Sigmoid colon (tissue), 7 donors: ENCODE data around the gene FIBP. TPM values are rescaled to one million over a fixed set of nuclear protein-coding genes. Genes with fewer than 3 reads are reported as not detected.
"Not testable (repeated sequence)": the region's sequence is repeated elsewhere in the genome, so short reads cannot be mapped to it uniquely, and the experiment has no call there.

Experiments
- DNase-seq: peaks from one replicate; pipeline ENCODE4 v3.0.0-alpha.2; 2019
- H3K27ac ChIP-seq, 4 donors: fragments of 200-600 bp; sonication (generic); one replicate each; pipeline ENCODE4 v1.5.1; 2016 to 2019; ENCODE audit warnings: mild to moderate bottlenecking in 1 of 4
- H3K27me3 ChIP-seq, 3 donors: fragments of 200-600 bp; sonication (generic); one replicate each; pipeline ENCODE4 v1.5.1; 2019; ENCODE audit warnings: mild to moderate bottlenecking in 1 of 3
- H3K36me3 ChIP-seq, 4 donors: fragments of 200-600 bp; sonication (generic); one replicate each; pipeline ENCODE4 v1.5.1; 2016 to 2019
- H3K4me1 ChIP-seq, 4 donors: fragments of 200-600 bp; sonication (generic); one replicate each; pipeline ENCODE4 v1.5.1; 2017 to 2019
- H3K4me3 ChIP-seq, 4 donors: fragments of 200-600 bp; sonication (generic); one replicate each; pipeline ENCODE4 v1.5.1; 2017 to 2019; ENCODE audit warnings: mild to moderate bottlenecking in 2 of 4, moderate library complexity in 1 of 4
- H3K9me3 ChIP-seq, 4 donors: fragments of 200-600 bp in 3 of 4; sonication (generic) in 3 of 4; one replicate each; pipeline versions ENCODE4 v1.5.1 to v1.6.1; 2013 to 2019
- CTCF ChIP-seq, 4 experiments: fragments of 450-650 bp in 3 of 4; fragments of 200-600 bp in 1 of 4; IDR thresholded peaks; one replicate each; pipeline ENCODE4 v1.5.1; 2016 to 2019; ENCODE audit warnings: antibody characterized with exemption in 4 of 4, mild to moderate bottlenecking in 3 of 4, moderate library complexity in 2 of 4
- EP300 ChIP-seq, 4 donors: sonication (generic); formaldehyde crosslinking; IDR thresholded peaks; one replicate each; pipeline ENCODE4 v1.6.1; 2017; ENCODE audit warnings: antibody characterized with exemption in 4 of 4
- POLR2A ChIP-seq, 2 donors: fragments of 450-650 bp; IDR thresholded peaks; one replicate each; pipeline ENCODE4 v1.6.1; 2016; ENCODE audit warnings: antibody characterized with exemption in 2 of 2, mild to moderate bottlenecking in 2 of 2, moderate library complexity in 2 of 2
- POLR2AphosphoS5 ChIP-seq, 4 donors: sonication (generic); formaldehyde crosslinking; IDR thresholded peaks; one replicate each; pipeline ENCODE4 v1.6.1; 2017; ENCODE audit warnings: antibody characterized with exemption in 4 of 4
- WGBS, 2 donors: extraction: QIAGEN DNeasy Blood & Tissue Kit; methylation state at CpG; one replicate each; pipeline ENCODE4 v1.1.7; 2013; 5-methylcytosine and 5-hydroxymethylcytosine counted together
- intact Hi-C: fragments of 100-400 bp; cut with DNase I; formaldehyde crosslinking; loops from one replicate; pipeline ENCODE4 v1.15.1; 2023
- polyA plus RNA-seq, 3 donors: library from polyadenylated mRNA; stranded (reverse); fragments of 200-250 nt; gene quantifications; one replicate each; pipeline ENCODE4 v1.2.3, GENCODE V29; 2013
- total RNA-seq, 4 donors: library from RNA; depleted of rRNA; stranded (reverse); fragments of >200 nt; gene quantifications; one replicate each; pipeline ENCODE4 v1.1.0, GENCODE V29; 2016
- donor health status: healthy with polysubstance abuse.
- donor health status: Bipolar disorder and iron deficiency.
- donor health status: healthy.

Gene FIBP
- total and polyA plus RNA-seq, 7 donors, result 37.5 to 66.1 (median 54.4) TPM

- no peak for TF ChIP-seq POLR2A (IDR thresholded peaks at IDR 0.05)
- TF ChIP-seq EP300 (IDR thresholded peaks at IDR 0.05), result no peak
- H3K27me3 ChIP-seq, result peaks cover 0 to 15% (median 8%) of the 10 kb centered on the region in 3 donors
- H3K4me1 ChIP-seq, result peaks cover 0 to 50% (median 43%) of the 10 kb centered on the region in 4 donors
- DNase-seq, result no peak
- no peaks in the 10 kb centered on the region for H3K36me3 ChIP-seq
- intact Hi-C loops, result no loop called here
- no peak overlapping the region for H3K27ac ChIP-seq
- no peaks in the 10 kb centered on the region for H3K9me3 ChIP-seq
- H3K4me3 ChIP-seq, result no peak overlapping the region
- WGBS, 2 donors, result 89 to 92% methylated on average over 14 of the region's 14 CpGs
Measured at GRCh38 chr11:65896034-65896999, 8.0 kb upstream of the FIBP start.

GRCh38 chr11:65895482-65895981, 7.3 kb upstream of the FIBP start:
- peaks cover 0 to 53% (median 45%) of the 10 kb centered on the region in 4 donors for H3K4me1 ChIP-seq
- intact Hi-C loops, result no loop called here
- H3K4me3 ChIP-seq, result no peak overlapping the region
- H3K27me3 ChIP-seq, result peaks cover 0 to 15% (median 8%) of the 10 kb centered on the region in 3 donors
- no peaks in the 10 kb centered on the region for H3K9me3 ChIP-seq
- TF ChIP-seq CTCF (IDR thresholded peaks at IDR 0.05) (no peak), POLR2AphosphoS5 (IDR thresholded peaks at IDR 0.05) (no peak), EP300 (IDR thresholded peaks at IDR 0.05) (no peak), POLR2A (IDR thresholded peaks at IDR 0.05) (no peak)
- DNase-seq, result no peak
- no peak overlapping the region for H3K27ac ChIP-seq
- H3K36me3 ChIP-seq, result no peaks in the 10 kb centered on the region
- WGBS, 2 donors, result 92 to 93% methylated on average over 5 of the region's 5 CpGs

- Histone ChIP-seq H3K36me3 (no peaks in the 10 kb centered on the region), H3K9me3 (no peaks in the 10 kb centered on the region), H3K4me3 (peak overlapping the region in 2 of 4 donors; percentile 16 to 18), H3K4me1 (peaks cover 0 to 53% (median 43%) of the 10 kb centered on the region in 4 donors), H3K27ac (peak overlapping the region; percentile 95 to 98 (median 97)), H3K27me3 (peaks cover 0 to 3% (median 2%) of the 10 kb centered on the region in 3 donors)
- intact Hi-C loops, result no loop called here
- WGBS, 2 donors, result 48 to 84% methylated on average over 16 of the region's 16 CpGs
- DNase-seq, result no peak
- no peak for TF ChIP-seq CTCF (IDR thresholded peaks at IDR 0.05)
- peak in 2 of 4 donors; percentile 19 to 26 for TF ChIP-seq POLR2AphosphoS5 (IDR thresholded peaks at IDR 0.05)
Measured at GRCh38 chr11:65894034-65894591, 5.8 kb upstream of the FIBP start.

- H3K9me3 ChIP-seq, result no peaks in the 10 kb centered on the region
- H3K27me3 ChIP-seq, result no peaks in the 10 kb centered on the region
- DNase-seq, result no peak
- peaks cover 0 to 57% (median 47%) of the 10 kb centered on the region in 4 donors for H3K4me1 ChIP-seq
- no peak for TF ChIP-seq EP300 (IDR thresholded peaks at IDR 0.05)
- peak overlapping the region; percentile 95 to 98 (median 97) for H3K27ac ChIP-seq
- 85 to 88% methylated on average over 10 of the region's 10 CpGs for WGBS, 2 donors
- peak overlapping the region in 1 of 4 donors; percentile 18 for H3K4me3 ChIP-seq
- H3K36me3 ChIP-seq, result no peaks in the 10 kb centered on the region
- intact Hi-C loops, result no loop called here
Measured at GRCh38 chr11:65892661-65893317, 4.5 kb upstream of the FIBP start.

GRCh38 chr11:65892137-65892540, 3.9 kb upstream of the FIBP start:
- H3K36me3 ChIP-seq, H3K9me3 ChIP-seq, H3K27me3 ChIP-seq, DNase-seq, intact Hi-C loops: not testable (repeated sequence)
- Histone ChIP-seq H3K4me1 (peaks cover 0 to 63% (median 54%) of the 10 kb centered on the region in 4 donors), H3K4me3 (peak overlapping the region in 2 of 4 donors; percentile 65 to 68), H3K27ac (peak overlapping the region; percentile 95 to 98 (median 97))
- WGBS, 2 donors, result 71 to 81% methylated on average over 5 of the region's 5 CpGs
